ENCODE data around the gene CDK18.

CDK18 gene

DNA sequence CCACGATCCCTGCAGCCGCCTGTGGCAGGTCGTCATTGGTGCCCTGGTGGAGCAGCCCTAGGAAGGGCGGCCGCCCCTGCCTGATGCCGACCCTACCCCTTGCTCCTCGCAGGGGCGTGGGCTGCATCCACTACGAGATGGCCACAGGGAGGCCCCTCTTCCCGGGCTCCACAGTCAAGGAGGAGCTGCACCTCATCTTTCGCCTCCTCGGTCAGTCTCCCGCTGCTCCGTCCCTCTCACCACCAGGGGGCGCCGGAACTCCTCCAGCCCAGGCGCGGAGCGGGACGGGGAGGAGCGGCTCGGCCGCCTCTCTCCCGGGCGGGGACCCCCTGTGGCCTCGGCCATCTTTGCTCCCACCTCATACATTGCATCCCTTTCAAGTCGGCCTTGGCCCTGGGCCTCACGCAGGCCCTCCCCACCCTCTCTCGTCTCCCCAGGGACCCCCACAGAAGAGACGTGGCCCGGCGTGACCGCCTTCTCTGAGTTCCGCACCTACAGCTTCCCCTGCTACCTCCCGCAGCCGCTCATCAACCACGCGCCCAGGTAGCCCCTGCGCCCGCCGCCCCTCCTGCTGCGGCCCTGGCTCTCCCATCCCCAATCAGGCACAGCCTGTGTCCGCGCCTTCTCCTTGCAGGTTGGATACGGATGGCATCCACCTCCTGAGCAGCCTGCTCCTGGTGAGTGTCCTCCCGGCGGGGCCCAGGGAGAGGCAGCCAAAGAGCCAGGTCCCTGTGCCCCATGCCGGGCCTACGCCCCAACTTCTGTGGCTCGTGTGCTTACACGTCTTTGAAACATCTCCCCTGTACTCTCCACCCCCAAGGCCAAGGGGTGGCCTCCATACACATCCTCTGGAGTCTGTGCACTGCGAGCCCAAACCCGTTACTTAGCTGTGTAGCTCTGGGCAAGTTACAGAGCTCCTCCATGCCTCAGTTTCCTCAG lies 24.7 kb downstream of the CDK18 start (continued):
- TF ChIP-seq, protein P1, sequence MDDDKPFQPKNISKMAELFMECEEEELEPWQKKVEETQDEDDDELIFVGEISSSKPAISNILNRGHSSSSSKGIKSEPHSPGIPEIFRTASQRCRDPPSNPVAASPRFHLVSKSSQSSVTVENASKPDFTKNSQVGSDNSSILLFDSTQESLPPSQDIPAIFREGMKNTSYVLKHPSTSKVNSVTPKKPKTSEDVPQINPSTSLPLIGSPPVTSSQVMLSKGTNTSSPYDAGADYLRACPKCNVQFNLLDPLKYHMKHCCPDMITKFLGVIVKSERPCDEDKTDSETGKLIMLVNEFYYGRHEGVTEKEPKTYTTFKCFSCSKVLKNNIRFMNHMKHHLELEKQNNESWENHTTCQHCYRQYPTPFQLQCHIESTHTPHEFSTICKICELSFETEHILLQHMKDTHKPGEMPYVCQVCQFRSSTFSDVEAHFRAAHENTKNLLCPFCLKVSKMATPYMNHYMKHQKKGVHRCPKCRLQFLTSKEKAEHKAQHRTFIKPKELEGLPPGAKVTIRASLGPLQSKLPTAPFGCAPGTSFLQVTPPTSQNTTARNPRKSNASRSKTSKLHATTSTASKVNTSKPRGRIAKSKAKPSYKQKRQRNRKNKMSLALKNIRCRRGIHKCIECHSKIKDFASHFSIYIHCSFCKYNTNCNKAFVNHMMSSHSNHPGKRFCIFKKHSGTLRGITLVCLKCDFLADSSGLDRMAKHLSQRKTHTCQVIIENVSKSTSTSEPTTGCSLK (tag by site-specific recombination; IDR thresholded peaks at IDR 0.05): no peak
- no peak for TF ChIP-seq ZNF274 (IDR thresholded peaks at IDR 0.05; ENCODE audit: low read length)
- TF ChIP-seq ZNF274 (tag by site-specific recombination; IDR thresholded peaks at IDR 0.05; ENCODE audit: borderline replicate concordance): no peak
- no peak for TF ChIP-seq ZNF529 (tag by site-specific recombination; IDR thresholded peaks at IDR 0.05; ENCODE audit: insufficient replicate concordance)
- TF ChIP-seq, protein P2, sequence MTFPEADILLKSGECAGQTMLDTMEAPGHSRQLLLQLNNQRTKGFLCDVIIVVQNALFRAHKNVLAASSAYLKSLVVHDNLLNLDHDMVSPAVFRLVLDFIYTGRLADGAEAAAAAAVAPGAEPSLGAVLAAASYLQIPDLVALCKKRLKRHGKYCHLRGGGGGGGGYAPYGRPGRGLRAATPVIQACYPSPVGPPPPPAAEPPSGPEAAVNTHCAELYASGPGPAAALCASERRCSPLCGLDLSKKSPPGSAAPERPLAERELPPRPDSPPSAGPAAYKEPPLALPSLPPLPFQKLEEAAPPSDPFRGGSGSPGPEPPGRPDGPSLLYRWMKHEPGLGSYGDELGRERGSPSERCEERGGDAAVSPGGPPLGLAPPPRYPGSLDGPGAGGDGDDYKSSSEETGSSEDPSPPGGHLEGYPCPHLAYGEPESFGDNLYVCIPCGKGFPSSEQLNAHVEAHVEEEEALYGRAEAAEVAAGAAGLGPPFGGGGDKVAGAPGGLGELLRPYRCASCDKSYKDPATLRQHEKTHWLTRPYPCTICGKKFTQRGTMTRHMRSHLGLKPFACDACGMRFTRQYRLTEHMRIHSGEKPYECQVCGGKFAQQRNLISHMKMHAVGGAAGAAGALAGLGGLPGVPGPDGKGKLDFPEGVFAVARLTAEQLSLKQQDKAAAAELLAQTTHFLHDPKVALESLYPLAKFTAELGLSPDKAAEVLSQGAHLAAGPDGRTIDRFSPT (tag by site-specific recombination; IDR thresholded peaks at IDR 0.05): no peak

DNA sequence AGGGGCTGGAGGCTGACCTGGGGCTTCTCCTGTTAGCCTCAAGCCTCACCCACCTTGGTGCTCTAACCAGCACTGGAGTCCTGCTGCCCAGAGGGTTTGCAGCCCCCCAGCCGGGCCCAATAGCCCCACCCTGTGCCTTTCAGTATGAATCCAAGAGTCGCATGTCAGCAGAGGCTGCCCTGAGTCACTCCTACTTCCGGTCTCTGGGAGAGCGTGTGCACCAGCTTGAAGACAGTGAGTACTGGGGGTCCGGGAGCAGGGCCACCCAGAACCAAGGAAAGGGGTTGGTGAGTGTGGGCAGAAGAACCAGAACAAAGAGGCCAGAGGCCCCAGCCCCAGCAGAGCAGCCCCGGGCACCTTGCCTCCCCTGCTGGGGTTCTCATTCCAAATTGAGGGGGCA lies 25.6 kb downstream of the CDK18 start:
- POLR2A ChIA-PET: interaction anchor here (0.5 to 0.8 kb wide), 3 partner anchors 102 to 1340 kb away, joined by 3 to 4 read pairs (median 4); partner anchors contain the start of gene ELK4
- Histone ChIP-seq H3K4me3 (ENCODE audit: low read depth, low read length) (no peak overlapping the region), H3K9me3 (ENCODE audit: control insufficient read depth, insufficient read depth, low read depth, low read length) (no peaks in the 10 kb centered on the region), H3K4me1 (ENCODE audit: control insufficient read depth, insufficient read depth, low read length) (no peaks in the 10 kb centered on the region), H3K36me3 (ENCODE audit: control insufficient read depth in 2 of 2, insufficient read depth in 1 of 2, low read length in 2 of 2) (peaks cover 0 to 20% of the 10 kb centered on the region in 2 experiments; a peak in 1 of 3 replicates), H3K27ac (ENCODE audit: extremely low read depth, low read depth, low read length) (no peak overlapping the region)
- CTCF ChIA-PET: interaction anchor here (0.6 to 5.5 kb wide), 16 partner anchors 10 to 181 kb away, joined by 3 to 79 read pairs (median 6); partner anchors contain the start of gene ELK4
- TF ChIP-seq, protein P3, sequence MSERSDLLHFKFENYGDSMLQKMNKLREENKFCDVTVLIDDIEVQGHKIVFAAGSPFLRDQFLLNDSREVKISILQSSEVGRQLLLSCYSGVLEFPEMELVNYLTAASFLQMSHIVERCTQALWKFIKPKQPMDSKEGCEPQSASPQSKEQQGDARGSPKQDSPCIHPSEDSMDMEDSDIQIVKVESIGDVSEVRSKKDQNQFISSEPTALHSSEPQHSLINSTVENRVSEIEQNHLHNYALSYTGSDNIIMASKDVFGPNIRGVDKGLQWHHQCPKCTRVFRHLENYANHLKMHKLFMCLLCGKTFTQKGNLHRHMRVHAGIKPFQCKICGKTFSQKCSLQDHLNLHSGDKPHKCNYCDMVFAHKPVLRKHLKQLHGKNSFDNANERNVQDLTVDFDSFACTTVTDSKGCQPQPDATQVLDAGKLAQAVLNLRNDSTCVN (tag by site-specific recombination; optimal IDR thresholded peaks at IDR 0.05): no peak
- TF ChIP-seq, protein P4, sequence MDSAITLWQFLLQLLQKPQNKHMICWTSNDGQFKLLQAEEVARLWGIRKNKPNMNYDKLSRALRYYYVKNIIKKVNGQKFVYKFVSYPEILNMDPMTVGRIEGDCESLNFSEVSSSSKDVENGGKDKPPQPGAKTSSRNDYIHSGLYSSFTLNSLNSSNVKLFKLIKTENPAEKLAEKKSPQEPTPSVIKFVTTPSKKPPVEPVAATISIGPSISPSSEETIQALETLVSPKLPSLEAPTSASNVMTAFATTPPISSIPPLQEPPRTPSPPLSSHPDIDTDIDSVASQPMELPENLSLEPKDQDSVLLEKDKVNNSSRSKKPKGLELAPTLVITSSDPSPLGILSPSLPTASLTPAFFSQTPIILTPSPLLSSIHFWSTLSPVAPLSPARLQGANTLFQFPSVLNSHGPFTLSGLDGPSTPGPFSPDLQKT (IDR thresholded peaks at IDR 0.05; ENCODE audit: borderline replicate concordance, low read depth, low read length): no peak
- no peak for TF ChIP-seq ZNF10 (tag by site-specific recombination; IDR thresholded peaks at IDR 0.05)
- TF ChIP-seq ZXDB (tag by site-specific recombination; IDR thresholded peaks at IDR 0.05): no peak

DNA sequence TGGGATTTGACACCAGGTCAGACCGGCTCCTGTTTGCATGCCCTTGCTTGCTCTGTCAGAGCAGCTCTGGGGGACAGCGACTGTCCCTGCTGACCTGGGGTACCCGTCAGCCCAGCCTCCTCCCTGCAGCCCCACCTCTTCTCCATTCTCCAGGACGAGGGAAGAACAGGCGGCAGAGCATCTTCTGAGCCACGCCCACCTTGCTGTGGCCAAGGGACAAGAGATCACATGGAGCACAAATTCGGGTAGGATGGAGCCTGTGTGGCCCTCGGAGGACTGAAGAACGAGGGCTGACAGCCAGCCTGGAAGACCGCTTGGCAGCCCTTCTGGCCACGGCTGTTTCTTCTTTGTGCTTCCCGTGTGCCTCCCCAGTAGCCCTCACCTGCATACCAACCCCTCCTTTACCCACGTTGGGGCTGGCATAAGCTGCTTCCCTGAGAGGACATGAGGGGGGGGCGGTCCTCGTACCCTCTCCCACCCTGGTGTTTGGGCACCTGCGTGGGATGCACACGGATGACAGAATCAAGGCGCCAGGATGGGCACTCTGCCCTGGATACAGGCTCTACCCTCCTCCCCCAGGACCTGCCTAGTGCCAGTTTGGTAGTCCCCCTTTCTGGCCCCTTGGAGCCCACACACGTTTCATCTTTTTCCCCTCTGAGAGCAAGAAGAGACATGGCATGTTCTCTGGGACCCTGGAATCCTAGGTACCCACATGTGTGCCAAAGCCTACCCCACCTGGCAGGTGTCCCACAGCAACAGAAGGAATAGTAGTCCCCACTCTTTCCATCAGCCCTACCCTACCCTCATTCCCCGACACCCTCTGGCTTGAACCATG lies 26.9 kb downstream of the CDK18 start:
- peaks cover 0 to 20% of the 10 kb centered on the region in 2 experiments; a peak in 1 of 3 replicates for H3K36me3 ChIP-seq (ENCODE audit: control insufficient read depth in 2 of 2, insufficient read depth in 1 of 2, low read length in 2 of 2)
- no peaks in the 10 kb centered on the region for H3K9me3 ChIP-seq (ENCODE audit: control insufficient read depth, insufficient read depth, low read depth, low read length)
- H3K4me3 ChIP-seq (ENCODE audit: low read depth, low read length): no peak overlapping the region
- no peak overlapping the region for H3K27ac ChIP-seq (ENCODE audit: extremely low read depth, low read depth, low read length)
- POLR2A ChIA-PET: interaction anchor here (0.5 kb wide), 1 partner anchor 12 kb away, joined by 3 read pairs; no protein-coding TSS in a partner anchor
- no peak for TF ChIP-seq ZNF843 (tag by site-specific recombination; IDR thresholded peaks at IDR 0.05)
- CTCF ChIA-PET: interaction anchor here (0.8 to 5.5 kb wide), 8 partner anchors 44 to 135 kb away, joined by 3 to 79 read pairs (median 8); partner anchors contain the start of gene ELK4
- H3K4me1 ChIP-seq (ENCODE audit: control insufficient read depth, insufficient read depth, low read length): no peaks in the 10 kb centered on the region

Data from HEK293 (cell line).